Dendritic cell treated with granulocyte-macrophage colony-stimulating factor and Interleukin-4, amounts not matched to agents 40 ng/mL and 50 ng/mL, for 4 days (primary cell): Measurements from ENCODE around the gene TMX2.
A peak's percentile ranks its signal among the peaks of the same experiment; 100 is the strongest.

ENCODE experiments used
- H3K27ac Mint-ChIP-seq: one replicate; pipeline ENCODE4 v1.8.0; 2022; ENCODE audit warnings: mild to moderate bottlenecking, mixed read lengths
- H3K27me3 Mint-ChIP-seq: one replicate; pipeline ENCODE4 v1.8.0; 2022; ENCODE audit warnings: mild to moderate bottlenecking, mixed read lengths
- H3K36me3 Mint-ChIP-seq: one replicate; pipeline ENCODE4 v1.8.0; 2022; ENCODE audit warnings: low read depth, mixed read lengths
- H3K4me1 Mint-ChIP-seq: one replicate; pipeline ENCODE4 v1.8.0; 2022; ENCODE audit warnings: low read depth, mixed read lengths
- H3K4me3 Mint-ChIP-seq: one replicate; pipeline ENCODE4 v1.8.0; 2022; ENCODE audit warnings: mild to moderate bottlenecking, moderate library complexity, mixed read lengths
- H3K9me3 Mint-ChIP-seq: one replicate; pipeline ENCODE4 v1.8.0; 2022; ENCODE audit warnings: mixed read lengths
- intact Hi-C: fragments of 100-400 bp; cut with micrococcal nuclease; formaldehyde crosslinking; loops from one replicate; pipeline ENCODE4 v1.15.0; 2022

TMX2 gene

DNA sequence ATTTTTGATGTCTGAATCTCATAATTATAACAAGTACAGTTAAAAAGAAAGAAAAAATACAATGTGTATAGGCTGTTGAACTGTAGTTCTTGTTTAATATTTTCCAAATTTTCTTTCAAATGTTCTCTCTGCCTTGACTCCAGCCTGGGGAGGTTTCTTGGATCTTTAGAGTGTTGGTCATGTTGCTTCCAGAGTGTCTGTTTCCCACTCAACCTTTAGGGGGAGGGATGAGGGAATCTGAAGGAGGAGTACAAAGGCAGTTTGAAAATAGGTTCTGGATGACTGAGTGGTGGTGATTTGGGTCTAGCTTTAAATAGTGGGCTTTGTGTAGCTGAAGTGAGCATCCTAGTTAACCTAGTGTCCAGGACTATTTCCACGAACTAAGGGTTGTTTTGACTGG is 51.2 kb downstream of the TMX2 start:
- no peaks in the 10 kb centered on the region for H3K9me3 Mint-ChIP-seq
- peak overlapping the region; percentile 96 for H3K27ac Mint-ChIP-seq
- peaks cover 47% of the 10 kb centered on the region for H3K36me3 Mint-ChIP-seq
- H3K27me3 Mint-ChIP-seq = no peaks in the 10 kb centered on the region
- H3K4me3 Mint-ChIP-seq = peak overlapping the region; percentile 93
- intact Hi-C loops = no loop called here
- H3K4me1 Mint-ChIP-seq = peaks cover 37% of the 10 kb centered on the region

DNA sequence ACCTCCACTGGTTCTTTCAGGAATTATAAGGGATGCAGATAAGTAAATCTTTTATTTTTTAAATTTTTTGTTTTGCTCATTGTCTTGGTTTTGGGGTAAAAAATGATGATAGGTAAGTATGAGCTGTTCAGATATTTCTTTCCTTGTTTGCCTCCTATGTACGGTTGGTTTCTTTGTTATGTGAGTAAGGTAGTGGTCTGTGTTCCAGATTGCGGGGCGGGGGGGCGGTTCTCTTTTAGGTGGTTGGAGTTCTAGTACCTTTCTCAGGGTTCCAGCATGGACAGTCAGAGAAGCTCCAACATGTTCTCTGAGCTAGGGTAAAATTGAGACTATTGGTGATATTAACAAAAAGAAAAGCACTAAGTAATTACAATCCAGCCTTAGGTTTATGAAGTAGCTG is 51.6 kb downstream of the TMX2 start:
- no peaks in the 10 kb centered on the region for H3K9me3 Mint-ChIP-seq
- no peaks in the 10 kb centered on the region for H3K27me3 Mint-ChIP-seq
- peaks cover 47% of the 10 kb centered on the region for H3K36me3 Mint-ChIP-seq
- H3K27ac Mint-ChIP-seq = peak overlapping the region; percentile 96
- intact Hi-C loops = no loop called here
- H3K4me1 Mint-ChIP-seq = peaks cover 37% of the 10 kb centered on the region
- H3K4me3 Mint-ChIP-seq = peak overlapping the region; percentile 93

DNA sequence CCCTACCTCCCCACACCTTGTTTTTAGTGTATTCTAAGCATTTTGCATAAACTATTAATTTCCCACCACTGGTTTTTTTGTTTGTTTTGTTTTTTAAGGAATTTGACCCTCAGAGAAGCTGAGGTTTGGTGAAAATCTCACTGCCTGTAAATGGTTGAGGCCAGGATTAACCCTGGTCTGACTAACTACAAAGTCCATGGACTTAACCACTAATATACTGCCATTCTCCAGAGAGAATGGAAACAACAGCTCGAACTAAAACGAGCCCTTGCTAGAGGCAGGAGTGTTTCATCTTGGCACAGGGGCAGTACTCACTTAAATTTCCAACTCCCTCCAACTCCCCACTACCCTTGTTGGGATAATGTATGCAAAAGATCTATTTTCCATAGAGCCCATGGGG is 52.2 kb downstream of the TMX2 start:
- Mint-ChIP-seq H3K4me1 (peaks cover 42% of the 10 kb centered on the region), H3K9me3 (no peaks in the 10 kb centered on the region), H3K27ac (peak overlapping the region; percentile 96), H3K4me3 (peak overlapping the region; percentile 93), H3K27me3 (no peaks in the 10 kb centered on the region), H3K36me3 (peaks cover 53% of the 10 kb centered on the region)
- intact Hi-C loops = no loop called here

DNA sequence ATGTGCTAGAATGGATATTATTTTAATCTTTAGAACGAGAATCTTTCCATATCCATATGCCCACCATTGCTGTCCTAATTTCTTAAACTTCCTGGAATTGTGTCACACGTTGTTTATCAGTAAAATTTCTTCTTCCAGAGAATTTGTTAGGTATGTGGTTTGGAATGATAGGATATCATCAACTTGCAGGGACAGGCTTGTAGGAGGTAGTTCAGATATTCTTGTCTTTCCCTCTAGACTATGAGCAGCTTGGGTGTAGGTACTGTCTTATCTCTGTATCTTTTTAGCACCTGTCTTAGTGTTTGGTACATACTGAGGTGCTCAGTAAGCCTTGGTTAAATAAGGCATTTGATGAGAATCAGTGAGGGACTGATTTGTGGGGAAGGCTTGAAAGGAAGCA is 52.6 kb downstream of the TMX2 start:
- intact Hi-C loops = no loop called here

DNA sequence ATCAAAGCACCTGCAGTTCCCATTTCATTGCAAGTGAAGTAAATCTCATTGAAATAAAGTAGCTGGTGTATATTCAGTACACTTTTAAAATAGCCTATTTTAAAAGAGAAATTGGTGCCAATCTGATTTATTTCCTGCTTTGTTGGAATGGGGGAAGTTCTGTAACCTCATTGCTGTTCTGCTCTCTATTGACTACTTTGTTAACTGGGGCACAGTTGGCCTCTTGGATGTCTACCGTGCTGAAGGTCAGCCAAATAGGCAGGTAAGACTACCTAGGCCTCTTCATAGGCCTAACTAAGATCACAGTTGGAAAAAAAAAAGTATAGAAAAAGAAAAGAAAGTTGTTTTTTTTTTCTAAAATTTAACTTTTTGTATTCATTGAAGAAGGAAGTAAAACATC is 58.4 kb downstream of the TMX2 start:
- intact Hi-C loops = no loop called here
- H3K4me3 Mint-ChIP-seq = no peak overlapping the region

More for the DNA sequence above, 52.6 kb downstream of the TMX2 start:
- peak overlapping the region; percentile 13 for H3K27ac Mint-ChIP-seq
- H3K4me1 Mint-ChIP-seq = peaks cover 46% of the 10 kb centered on the region
- no peaks in the 10 kb centered on the region for H3K27me3 Mint-ChIP-seq
- H3K9me3 Mint-ChIP-seq = no peaks in the 10 kb centered on the region
- peak overlapping the region; percentile 13 for H3K4me3 Mint-ChIP-seq
- peaks cover 57% of the 10 kb centered on the region for H3K36me3 Mint-ChIP-seq

DNA sequence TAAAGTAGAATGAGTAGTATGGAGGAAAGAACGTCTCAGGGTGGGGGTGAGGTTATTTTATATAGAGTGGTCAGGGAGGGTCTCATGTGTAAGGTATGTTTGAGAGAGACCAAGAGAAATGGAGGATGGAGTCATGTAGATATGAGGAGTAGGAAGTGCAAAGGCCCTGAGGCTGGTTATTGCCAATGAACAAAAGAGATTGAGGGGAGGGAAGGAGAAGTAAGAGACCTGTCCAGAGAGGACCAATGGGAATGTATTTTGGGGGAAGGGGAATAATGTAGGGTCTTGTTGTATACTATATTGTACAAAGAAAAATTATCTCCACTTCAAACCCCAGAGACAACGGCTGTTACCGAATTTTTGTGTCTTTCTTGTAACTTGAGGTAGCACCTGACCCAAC is 59.0 kb downstream of the TMX2 start:
- Mint-ChIP-seq H3K4me3 (no peak overlapping the region), H3K36me3 (peaks cover 64% of the 10 kb centered on the region), H3K4me1 (peaks cover 62% of the 10 kb centered on the region), H3K27me3 (no peaks in the 10 kb centered on the region), H3K27ac (peak overlapping the region; percentile 75), H3K9me3 (peaks cover 9% of the 10 kb centered on the region)
- intact Hi-C loops = no loop called here

More for the DNA sequence above, 58.4 kb downstream of the TMX2 start:
- Mint-ChIP-seq H3K27me3 (no peaks in the 10 kb centered on the region), H3K27ac (peak overlapping the region; percentile 75), H3K9me3 (peaks cover 9% of the 10 kb centered on the region), H3K36me3 (peaks cover 64% of the 10 kb centered on the region), H3K4me1 (peaks cover 62% of the 10 kb centered on the region)

DNA sequence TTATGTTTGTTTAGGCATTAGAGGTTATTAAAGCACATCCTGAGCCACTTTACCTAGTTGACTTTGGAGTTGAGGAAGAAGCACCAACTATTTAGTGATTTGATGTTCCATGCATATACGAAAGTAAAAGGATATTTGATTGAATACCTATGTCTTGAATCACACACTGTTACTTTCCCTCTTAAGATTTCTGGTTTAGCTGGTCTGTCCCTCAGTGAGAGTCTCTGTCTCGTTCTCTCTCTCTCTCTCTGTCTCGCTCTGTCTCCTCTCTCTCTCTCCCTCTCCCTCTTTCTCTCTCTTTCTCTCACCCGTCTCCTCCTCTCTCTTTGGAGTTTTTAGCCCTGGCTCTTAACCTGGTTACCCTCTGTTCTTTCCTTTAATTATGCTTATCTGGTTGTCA is 60.2 kb downstream of the TMX2 start:
- peaks cover 9% of the 10 kb centered on the region for H3K9me3 Mint-ChIP-seq
- peaks cover 70% of the 10 kb centered on the region for H3K4me1 Mint-ChIP-seq
- H3K27me3 Mint-ChIP-seq = no peaks in the 10 kb centered on the region
- intact Hi-C loops = no loop called here
- no peak overlapping the region for H3K4me3 Mint-ChIP-seq
- peak overlapping the region; percentile 10 for H3K27ac Mint-ChIP-seq
- peaks cover 53% of the 10 kb centered on the region for H3K36me3 Mint-ChIP-seq

DNA sequence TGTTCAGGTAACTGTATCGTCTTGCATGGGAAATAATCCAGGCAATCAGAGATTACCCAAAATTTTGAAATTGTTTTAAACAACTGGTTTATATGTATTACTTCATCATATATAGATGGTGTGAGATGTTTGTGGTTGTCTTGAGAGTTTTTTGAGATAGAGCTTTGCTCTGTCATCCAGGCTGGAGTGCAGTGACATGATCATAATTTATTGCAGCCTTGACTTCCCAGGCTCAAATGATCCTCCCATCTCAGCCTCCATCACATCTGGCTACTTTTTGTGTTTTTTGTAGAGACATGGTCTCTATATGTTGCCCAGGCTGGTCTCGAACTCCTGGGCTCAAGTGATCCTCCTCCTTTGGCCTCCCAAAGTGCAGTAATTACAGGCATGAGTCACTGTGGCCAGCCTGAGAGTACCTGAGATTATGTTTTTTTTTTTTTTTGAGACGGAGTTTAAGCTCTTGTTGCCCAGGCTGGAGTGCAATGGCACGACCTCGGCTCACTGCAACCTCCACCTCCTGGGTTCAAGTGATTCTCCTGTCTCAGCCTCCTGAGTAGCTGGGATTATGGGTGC is 60.7 kb downstream of the TMX2 start:
- H3K4me3 Mint-ChIP-seq = no peak overlapping the region
- peak overlapping the region; percentile 10 for H3K27ac Mint-ChIP-seq
- H3K4me1 Mint-ChIP-seq = peaks cover 75% of the 10 kb centered on the region
- H3K27me3 Mint-ChIP-seq = no peaks in the 10 kb centered on the region
- H3K9me3 Mint-ChIP-seq = peaks cover 9% of the 10 kb centered on the region
- H3K36me3 Mint-ChIP-seq = peaks cover 48% of the 10 kb centered on the region
- intact Hi-C loops = no loop called here

DNA sequence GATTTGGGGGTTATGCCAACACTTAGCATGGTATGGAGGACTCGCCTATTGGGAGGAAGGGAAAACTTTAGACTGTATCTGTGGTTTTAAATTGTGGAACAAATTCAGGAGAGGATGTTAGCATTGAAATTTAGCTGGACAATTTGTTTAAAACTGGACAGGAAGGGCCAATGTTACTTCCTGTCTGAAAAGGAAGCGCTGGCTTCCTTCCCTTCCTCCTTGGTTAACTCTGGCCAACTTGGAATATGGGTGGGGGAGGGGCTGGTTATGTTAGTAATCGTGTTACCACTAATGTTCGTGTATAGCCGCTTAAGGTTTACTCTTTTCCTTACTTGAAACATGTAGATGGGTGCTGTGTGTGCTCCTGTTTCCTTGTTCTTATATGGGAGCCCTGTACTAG is 63.1 kb downstream of the TMX2 start:
- no peaks in the 10 kb centered on the region for H3K27me3 Mint-ChIP-seq
- H3K9me3 Mint-ChIP-seq = peaks cover 9% of the 10 kb centered on the region
- peaks cover 89% of the 10 kb centered on the region for H3K4me1 Mint-ChIP-seq
- H3K4me3 Mint-ChIP-seq = no peak overlapping the region
- H3K36me3 Mint-ChIP-seq = peaks cover 51% of the 10 kb centered on the region
- intact Hi-C loops = no loop called here
- H3K27ac Mint-ChIP-seq = no peak overlapping the region

DNA sequence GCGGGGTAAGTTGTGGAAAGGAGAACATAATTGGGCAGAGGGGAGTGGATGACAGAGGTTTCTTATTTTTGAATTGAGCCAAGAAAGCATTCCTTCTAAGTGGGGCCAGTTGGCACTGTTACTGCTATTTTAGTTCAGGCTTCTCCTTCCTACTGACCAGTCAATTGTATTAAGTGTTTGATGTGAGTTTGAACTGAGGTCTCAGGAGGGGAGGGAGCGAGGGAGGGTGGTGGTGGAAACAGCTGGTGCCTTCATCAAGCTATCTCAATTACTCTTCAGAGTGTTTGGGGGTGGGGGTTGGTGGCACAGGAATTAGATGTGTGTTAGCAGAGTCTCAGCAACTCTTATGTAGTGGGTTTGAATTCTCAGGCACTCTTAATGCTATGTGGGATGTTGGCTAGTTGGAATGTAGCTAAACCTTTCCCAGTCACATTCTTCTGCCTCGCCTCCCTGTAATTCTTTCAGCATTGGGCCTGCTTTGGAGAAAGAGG is 63.7 kb downstream of the TMX2 start:
- peaks cover 90% of the 10 kb centered on the region for H3K4me1 Mint-ChIP-seq
- peaks cover 6% of the 10 kb centered on the region for H3K9me3 Mint-ChIP-seq
- no peaks in the 10 kb centered on the region for H3K27me3 Mint-ChIP-seq
- H3K4me3 Mint-ChIP-seq = no peak overlapping the region
- H3K36me3 Mint-ChIP-seq = peaks cover 54% of the 10 kb centered on the region
- H3K27ac Mint-ChIP-seq = no peak overlapping the region
- intact Hi-C loops = no loop called here

DNA sequence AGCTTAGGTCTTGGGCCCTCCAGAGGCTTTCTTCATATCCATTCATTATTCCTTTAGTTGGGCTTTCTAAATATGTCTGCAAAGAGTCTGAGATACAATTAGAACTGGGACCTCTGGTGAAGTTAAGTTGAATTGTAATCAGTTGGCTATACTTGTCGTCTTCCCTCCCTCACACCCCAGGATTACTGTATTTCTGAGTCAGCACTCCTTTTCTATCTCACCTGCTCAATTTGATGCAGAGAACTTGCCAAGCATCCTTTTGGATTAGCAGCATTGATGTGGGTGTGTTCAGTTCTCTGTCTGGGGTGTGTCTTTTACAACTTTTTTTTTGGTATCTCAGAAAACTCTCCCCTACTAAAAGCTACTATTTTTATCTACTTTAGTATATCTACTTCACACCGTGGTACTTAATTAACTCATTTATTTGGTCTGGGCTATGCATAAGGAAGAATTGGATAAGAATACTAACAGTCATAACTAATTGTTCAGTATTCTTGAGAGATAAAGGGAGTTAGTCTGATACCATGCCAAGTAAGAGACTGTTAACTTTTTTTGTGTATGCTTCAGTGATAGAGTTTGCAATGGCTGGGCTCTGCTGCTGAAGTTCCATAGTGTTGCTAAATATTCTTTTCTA is 64.3 kb downstream of the TMX2 start:
- no peaks in the 10 kb centered on the region for H3K9me3 Mint-ChIP-seq
- H3K27ac Mint-ChIP-seq = no peak overlapping the region
- no peak overlapping the region for H3K4me3 Mint-ChIP-seq
- H3K4me1 Mint-ChIP-seq = peaks cover 91% of the 10 kb centered on the region
- peaks cover 54% of the 10 kb centered on the region for H3K36me3 Mint-ChIP-seq
- intact Hi-C loops = no loop called here
- H3K27me3 Mint-ChIP-seq = no peaks in the 10 kb centered on the region

DNA sequence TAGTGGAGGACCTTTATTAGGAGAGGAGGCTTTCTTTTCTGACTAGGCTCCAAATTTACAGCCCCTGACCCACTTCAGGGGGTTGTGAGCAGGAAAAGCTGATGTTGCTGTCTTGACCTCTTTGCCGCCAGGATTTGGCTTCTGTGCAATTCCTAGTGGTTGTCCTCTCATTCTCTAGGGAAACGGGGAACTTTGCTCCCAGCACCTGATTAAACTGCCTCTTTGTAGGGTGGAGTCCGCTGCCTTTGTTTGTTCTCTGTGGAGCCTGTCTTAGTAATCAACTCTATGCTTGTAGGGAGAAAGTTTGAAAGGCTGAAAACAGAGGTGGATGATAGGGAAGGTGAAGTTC is 65.5 kb downstream of the TMX2 start:
- Mint-ChIP-seq H3K9me3 (no peaks in the 10 kb centered on the region), H3K4me3 (no peak overlapping the region), H3K36me3 (peaks cover 53% of the 10 kb centered on the region), H3K4me1 (peaks cover 94% of the 10 kb centered on the region), H3K27me3 (no peaks in the 10 kb centered on the region), H3K27ac (peak overlapping the region; percentile 51)
- intact Hi-C loops = no loop called here

DNA sequence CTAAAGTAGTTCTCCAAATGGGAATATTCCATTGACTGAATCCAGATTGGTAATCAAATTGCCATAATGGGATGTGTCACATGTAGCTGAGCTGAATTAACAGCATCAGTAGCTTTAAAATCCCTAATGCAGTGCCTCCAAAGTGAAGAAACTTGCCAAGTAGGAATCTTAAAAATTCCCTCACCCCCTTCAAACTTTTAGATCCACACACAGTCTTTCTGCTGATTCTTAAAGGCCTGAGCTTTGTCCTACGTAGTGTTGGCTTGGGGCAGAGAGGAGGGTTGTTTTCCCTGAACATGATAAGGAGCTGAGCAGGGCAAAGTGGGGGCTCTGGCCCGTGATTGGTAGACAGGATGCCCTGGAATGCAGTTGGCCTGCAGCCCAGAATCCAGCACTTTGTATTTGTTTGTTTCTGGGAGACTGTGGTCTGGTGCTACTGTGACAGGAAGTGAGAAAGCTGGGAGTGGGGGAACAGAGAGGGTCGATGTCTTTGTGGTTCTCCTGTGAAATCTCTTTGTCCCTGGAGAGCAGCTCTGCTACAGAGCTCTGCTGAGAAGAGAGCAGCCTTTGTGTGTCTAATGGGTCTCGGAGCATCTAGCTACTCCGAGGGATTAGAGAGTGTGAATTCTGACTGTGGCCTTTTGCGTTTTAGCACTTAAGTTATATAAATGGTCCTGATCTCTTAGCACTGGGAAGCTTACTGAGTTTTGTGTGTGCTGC is 66.1 kb downstream of the TMX2 start:
- intact Hi-C loops = no loop called here
- H3K36me3 Mint-ChIP-seq = peaks cover 56% of the 10 kb centered on the region
- H3K27me3 Mint-ChIP-seq = no peaks in the 10 kb centered on the region
- peak overlapping the region; percentile 51 for H3K27ac Mint-ChIP-seq
- H3K4me1 Mint-ChIP-seq = peaks cover 93% of the 10 kb centered on the region
- H3K9me3 Mint-ChIP-seq = no peaks in the 10 kb centered on the region
- no peak overlapping the region for H3K4me3 Mint-ChIP-seq

DNA sequence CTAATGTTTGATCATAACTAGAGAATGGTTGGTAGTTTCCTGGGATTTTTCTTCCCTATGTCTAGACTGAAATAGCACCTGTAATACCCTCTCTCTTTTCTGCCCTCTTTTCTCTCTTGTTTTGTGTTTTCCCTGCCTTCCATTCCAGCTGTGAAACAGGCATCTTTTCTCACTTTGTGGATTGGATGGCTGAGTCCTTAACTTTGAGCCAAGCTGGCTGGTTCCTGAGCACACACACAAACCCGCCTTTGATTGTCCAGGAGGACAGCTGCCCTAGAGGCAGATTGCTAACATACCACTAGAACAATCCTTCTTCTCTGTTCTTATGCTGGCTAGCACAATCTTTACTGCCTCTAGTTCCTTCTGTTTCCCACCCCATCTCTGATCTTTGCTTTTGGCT is 66.9 kb downstream of the TMX2 start:
- intact Hi-C loops = no loop called here
- Mint-ChIP-seq H3K36me3 (peaks cover 56% of the 10 kb centered on the region), H3K27me3 (no peaks in the 10 kb centered on the region), H3K4me3 (no peak overlapping the region), H3K9me3 (no peaks in the 10 kb centered on the region), H3K4me1 (peaks cover 88% of the 10 kb centered on the region), H3K27ac (no peak overlapping the region)
